Epithelial cell of proximal tubule (primary cell): ENCODE results near the gene SLC17A2. TPM values are rescaled to one million over a fixed set of nuclear protein-coding genes. Genes with fewer than 3 reads are reported as not detected.

Source experiments
- DNase-seq: peaks from one replicate; pipeline ENCODE4 v3.0.0-alpha.2; 2011; ENCODE audit warnings: low read depth
- H3K4me3 ChIP-seq: 2 replicates; pipeline ENCODE4 v1.5.1; 2011; ENCODE audit warnings: low read depth, mild to moderate bottlenecking, low read length
- total RNA-seq: library from RNA; depleted of rRNA; stranded (reverse); fragments of >200 nt; gene quantifications from 2 replicates; pipeline ENCODE4 v1.2.3, GENCODE V29; 2015
- TF ChIP-seq, protein P1 (sequence below): conservative IDR thresholded peaks from 2 replicates; pipeline ENCODE4 v1.5.1; 2012; ENCODE audit warnings: low read depth, mild to moderate bottlenecking, low read length

The SLC17A2 gene
- total RNA-seq, 1 donor from 2014 or later = not detected

DNA sequence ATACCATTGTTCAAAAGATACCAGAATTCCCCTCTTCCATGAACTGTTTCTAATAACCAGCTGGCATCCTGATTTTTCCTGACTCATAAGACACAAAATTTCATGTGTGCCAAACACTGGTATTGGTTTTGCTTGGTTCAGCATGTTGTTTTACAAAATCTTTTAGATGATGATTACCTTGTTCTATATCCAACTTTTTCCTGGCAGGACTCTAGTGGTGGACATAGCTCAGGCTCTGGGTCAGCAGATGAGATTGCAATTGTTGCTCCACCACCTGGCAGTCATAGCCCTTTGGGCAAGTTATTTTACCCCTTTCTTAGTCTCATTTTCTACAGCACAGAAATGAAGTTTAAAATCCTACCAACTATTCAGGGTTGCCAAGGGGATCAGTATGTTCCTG lies 38.3 kb upstream of the SLC17A2 start:
- H3K4me3 ChIP-seq = peak overlapping the region; percentile 87
- TF ChIP-seq, protein P1, sequence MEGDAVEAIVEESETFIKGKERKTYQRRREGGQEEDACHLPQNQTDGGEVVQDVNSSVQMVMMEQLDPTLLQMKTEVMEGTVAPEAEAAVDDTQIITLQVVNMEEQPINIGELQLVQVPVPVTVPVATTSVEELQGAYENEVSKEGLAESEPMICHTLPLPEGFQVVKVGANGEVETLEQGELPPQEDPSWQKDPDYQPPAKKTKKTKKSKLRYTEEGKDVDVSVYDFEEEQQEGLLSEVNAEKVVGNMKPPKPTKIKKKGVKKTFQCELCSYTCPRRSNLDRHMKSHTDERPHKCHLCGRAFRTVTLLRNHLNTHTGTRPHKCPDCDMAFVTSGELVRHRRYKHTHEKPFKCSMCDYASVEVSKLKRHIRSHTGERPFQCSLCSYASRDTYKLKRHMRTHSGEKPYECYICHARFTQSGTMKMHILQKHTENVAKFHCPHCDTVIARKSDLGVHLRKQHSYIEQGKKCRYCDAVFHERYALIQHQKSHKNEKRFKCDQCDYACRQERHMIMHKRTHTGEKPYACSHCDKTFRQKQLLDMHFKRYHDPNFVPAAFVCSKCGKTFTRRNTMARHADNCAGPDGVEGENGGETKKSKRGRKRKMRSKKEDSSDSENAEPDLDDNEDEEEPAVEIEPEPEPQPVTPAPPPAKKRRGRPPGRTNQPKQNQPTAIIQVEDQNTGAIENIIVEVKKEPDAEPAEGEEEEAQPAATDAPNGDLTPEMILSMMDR = no peak
- DNase-seq = no peak

DNA sequence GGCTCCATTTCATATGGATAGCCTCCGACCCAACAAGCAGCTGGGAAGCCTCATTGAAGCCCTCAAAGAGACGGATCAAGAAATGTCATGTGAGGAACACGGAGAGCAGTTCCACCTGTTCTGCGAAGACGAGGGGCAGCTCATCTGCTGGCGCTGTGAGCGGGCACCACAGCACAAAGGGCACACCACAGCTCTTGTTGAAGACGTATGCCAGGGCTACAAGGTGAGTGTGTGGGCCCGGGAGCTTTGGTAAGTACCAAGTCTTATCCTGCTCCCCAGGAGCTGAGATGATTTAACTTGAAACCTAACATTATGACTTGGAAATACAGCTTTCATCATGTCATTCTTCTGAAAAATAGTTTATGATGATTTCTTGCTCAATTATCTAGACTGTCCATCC lies 36.2 kb upstream of the SLC17A2 start:
- TF ChIP-seq, protein P1 = no peak
- H3K4me3 ChIP-seq = peak overlapping the region; percentile 87
- no peak for DNase-seq

DNA sequence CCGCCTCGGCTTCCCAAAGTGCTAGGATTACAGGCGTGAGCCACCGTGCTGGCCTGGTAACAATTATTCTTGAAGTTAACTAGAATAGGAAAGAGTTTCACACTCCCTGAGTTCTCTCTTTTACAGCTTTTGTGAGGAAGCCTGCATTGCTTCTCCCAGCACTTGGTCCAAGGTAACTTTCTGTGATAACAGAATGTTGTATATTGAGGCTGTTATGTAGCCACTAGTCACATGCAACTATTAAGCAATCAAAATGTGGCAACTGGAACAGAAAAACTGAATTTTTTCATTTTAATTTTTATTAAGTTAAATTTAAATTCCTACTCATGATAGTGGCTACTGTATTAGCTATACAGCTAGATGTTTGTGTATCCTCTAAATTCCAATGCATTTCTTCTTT lies 34.6 kb upstream of the SLC17A2 start:
- TF ChIP-seq, protein P1 = no peak
- H3K4me3 ChIP-seq = peak overlapping the region; percentile 87
- no peak for DNase-seq

DNA sequence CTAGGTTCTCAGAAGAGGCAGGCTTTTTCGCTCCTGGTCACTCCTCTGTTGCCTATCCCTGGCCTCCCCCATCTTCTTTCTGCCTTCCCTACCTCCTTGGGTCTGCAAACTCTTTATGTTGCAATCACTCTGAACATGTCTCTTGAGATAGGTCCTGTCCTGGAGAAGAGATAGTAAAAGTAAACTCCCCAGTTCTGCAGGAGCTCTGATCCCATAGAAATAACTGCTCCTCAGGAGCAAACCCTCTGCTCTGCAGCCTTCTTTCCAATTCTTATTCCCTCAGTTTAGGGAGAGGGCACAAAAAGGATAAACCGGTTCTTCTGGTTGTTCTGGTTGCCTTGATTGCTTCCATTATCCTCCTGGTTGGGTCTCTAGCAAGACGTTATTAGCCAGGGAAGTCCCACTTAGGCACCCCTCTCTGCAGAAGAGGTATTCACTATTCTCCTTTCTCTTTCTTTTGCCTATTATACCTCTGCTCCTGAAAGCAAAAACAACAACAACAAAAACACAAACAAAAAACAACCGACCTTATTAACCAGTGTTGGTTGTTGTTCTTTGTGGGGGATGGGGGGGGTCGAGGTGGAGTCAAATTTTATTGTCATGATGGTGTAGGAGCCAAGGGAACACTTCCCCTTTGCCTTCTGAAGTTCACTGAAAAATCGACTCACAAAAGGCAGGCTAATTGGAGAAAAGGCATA lies 33.1 kb upstream of the SLC17A2 start:
- TF ChIP-seq, protein P1 = no peak
- no peak for DNase-seq
- peak overlapping the region; percentile 87 for H3K4me3 ChIP-seq

DNA sequence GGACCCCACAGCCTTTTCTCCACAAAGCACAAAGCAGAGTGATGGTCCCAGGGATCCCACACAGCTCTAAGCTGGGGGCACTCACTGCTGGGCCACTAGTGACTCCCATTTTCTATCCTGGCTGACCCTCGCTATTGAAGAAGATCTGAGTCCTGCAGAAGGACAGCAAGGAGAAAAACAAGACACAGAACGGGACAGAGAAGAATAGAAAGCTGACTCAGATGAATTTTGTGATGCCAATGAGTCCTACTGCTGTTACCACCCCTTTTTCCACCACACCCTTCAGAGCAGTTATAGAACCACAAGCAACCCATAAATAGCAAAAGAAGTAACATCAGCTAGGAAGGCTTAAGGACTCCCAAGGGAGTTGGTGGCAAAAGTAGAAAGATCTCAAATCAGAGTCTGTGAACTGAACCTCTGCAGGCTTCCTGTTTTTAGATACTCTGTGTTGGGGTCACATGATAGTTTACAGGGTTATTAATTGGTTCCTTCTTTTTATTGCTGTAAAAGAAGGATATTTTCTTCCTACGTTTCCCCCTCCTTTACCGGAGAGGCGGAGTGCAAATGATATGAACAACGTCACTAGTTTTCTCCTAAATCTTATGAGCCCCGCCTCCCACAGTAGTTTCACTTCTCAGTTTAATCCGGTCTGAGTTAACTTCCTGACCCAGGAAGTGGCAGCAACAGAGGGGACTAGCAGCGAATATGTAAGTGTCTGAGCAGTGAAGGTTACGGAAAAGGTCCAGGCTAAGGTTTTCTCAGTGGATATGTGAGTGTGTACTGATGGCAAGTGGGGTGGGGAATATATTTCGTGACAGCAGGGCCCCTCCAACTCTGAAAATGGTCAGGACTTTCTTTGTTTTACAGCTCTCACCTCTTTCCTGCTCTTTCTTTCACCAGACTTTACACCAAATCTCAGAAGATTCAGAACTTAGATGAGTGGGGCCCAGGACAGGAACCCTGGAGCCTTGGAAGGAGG lies 31.9 kb upstream of the SLC17A2 start, which contains the start of gene TRIM38:
Gene TRIM38 (plus strand): TSS at position 654 of the 979 bp plus-strand sequence. CDS start 3,721 bp downstream, outside the sequence.
- H3K4me3 ChIP-seq = peak within 1 kb of the TSS; percentile 87
- TF ChIP-seq, protein P1 = no peak
- peak; percentile 64 for DNase-seq

DNA sequence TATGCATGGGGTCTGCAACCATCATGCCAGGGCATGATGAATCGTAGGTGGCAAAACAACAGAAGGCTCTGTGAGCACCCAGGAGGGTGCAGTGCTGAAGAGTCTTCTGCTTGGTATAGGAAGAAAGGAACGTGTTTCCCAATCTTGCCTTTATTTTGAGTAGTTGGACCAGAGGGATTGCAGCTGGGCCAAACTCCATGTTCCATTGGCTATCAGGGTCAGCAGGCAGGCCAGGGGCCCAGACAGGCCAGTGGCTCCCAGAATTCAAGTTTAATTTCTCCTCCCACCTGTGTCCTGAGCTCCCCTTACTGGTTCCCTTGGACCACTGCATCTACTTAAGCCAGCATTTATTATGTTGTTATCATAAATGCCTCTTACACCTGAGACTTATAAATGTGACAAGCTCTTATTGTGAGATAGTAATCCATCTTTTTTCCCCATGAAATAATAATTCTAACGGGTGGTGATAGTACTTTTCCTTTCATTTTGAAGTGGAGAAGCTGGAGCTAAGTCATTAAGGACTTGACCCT lies 31.2 kb upstream of the SLC17A2 start:
- H3K4me3 ChIP-seq = peak overlapping the region; percentile 87
- TF ChIP-seq, protein P1 = peak; percentile 44

More for the DNA sequence above, 31.2 kb upstream of the SLC17A2 start:
- no peak for DNase-seq
